LNCAP (cell line): ENCODE results near the gene SLC18B1.

ENCODE experiments used
- TF ChIP-seq, protein P1 (sequence below): fragments of 450-650 bp; IDR thresholded peaks from 2 replicates; pipeline ENCODE4 v1.5.1; 2017; ENCODE audit warnings: mild to moderate bottlenecking

The SLC18B1 gene

DNA sequence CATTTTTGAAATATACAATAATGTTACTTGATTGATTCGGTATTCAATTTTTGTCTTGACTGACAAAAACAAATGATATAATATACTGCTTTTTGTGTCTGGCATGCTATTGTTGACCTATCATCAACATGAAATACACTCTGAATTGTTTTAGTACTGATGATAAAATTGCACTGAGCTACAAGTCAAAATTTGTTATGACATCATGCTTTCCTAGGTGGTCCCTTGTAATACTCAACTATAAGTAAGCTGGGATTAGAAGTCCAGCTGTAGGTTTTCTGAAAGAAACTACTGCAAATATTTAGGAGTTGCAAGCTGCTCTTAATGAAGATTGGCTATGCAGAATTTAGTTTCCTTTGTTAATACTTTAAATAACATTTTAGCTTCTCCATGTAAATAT, 32.9 kb downstream of the SLC18B1 start:
- TF ChIP-seq, protein P1, sequence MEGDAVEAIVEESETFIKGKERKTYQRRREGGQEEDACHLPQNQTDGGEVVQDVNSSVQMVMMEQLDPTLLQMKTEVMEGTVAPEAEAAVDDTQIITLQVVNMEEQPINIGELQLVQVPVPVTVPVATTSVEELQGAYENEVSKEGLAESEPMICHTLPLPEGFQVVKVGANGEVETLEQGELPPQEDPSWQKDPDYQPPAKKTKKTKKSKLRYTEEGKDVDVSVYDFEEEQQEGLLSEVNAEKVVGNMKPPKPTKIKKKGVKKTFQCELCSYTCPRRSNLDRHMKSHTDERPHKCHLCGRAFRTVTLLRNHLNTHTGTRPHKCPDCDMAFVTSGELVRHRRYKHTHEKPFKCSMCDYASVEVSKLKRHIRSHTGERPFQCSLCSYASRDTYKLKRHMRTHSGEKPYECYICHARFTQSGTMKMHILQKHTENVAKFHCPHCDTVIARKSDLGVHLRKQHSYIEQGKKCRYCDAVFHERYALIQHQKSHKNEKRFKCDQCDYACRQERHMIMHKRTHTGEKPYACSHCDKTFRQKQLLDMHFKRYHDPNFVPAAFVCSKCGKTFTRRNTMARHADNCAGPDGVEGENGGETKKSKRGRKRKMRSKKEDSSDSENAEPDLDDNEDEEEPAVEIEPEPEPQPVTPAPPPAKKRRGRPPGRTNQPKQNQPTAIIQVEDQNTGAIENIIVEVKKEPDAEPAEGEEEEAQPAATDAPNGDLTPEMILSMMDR, result no peak

DNA sequence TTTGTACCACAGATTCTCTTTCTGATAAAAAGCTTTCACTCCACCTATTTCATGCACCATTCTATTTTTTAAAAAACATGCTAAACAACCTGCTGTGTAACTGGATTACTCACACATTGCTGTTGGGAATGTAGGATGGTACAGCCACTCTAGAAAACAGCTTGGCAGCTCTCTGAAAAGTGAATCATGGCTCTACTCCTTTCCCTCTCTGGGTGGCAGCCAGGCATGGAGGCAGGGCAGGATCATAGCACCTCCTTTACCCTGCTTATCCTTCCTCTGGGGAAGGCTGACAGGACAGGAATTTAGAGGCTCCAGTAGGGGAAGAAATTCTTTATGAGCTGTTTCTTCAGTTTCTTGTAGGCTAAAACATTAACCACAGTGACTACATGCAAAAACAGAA, 34.1 kb downstream of the SLC18B1 start:
- TF ChIP-seq, protein P1, result no peak

- TF ChIP-seq, protein P1, result no peak
Observed at GRCh38 chr6:132763269-132763668, 35.2 kb downstream of the SLC18B1 start.

GRCh38 chr6:132760256-132760655, 38.2 kb downstream of the SLC18B1 start:
- TF ChIP-seq, protein P1, result no peak

- TF ChIP-seq, protein P1, result no peak
Observed at GRCh38 chr6:132758689-132759088, 39.7 kb downstream of the SLC18B1 start.

DNA sequence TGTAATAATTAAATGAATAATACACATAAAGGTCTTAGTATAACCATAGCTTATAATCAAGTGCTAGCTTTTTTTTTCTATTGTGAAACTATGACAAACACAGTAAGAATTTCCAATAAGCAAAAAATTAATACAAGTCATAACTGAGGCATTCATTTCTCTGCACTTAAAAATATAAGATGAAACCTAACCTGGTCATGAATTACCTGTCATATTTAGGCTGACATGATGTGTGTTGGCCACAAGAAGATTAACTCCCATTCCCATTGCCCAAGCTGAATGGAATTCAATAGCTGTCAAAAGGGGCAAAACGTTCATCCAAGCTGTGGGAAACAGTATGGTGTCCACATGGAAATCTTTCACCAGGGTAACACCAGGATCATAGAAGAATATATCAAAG, 46.2 kb downstream of the SLC18B1 start:
- TF ChIP-seq, protein P1, result no peak

- TF ChIP-seq, protein P1, result no peak
Observed at GRCh38 chr6:132751828-132752227, 46.6 kb downstream of the SLC18B1 start.

- TF ChIP-seq, protein P1, result no peak
Observed at GRCh38 chr6:132751306-132751705, 47.1 kb downstream of the SLC18B1 start.
